Liver (tissue), 9 donors: Measurements from ENCODE around the gene ZNF473. TPM values are rescaled to one million over a fixed set of nuclear protein-coding genes. Genes with fewer than 3 reads are reported as not detected.

Source experiments
- DNase-seq: peaks from one replicate; pipeline ENCODE4 v3.0.0-alpha.2; 2017; ENCODE audit warnings: low spot score
- H3K27ac ChIP-seq, 2 donors: one replicate each; pipeline ENCODE4 v1.7.0; 2013; ENCODE audit warnings: inconsistent platforms in 2 of 2, low read length in 2 of 2, control low read depth in 1 of 2, low read depth in 1 of 2, mild to moderate bottlenecking in 1 of 2
- H3K27me3 ChIP-seq, 4 donors: one replicate each; pipeline versions ENCODE4 v1.6.1 to v1.7.0; 2013; ENCODE audit warnings: low read length in 3 of 4, inconsistent platforms in 1 of 4, mild to moderate bottlenecking in 1 of 4, moderate library complexity in 1 of 4; ENCODE audit not compliant: control insufficient read depth in 4 of 4, insufficient read depth in 4 of 4
- H3K36me3 ChIP-seq, 4 donors: one replicate each; pipeline versions ENCODE4 v1.6.1 to v1.7.0; 2013; ENCODE audit warnings: low read length in 3 of 4, mild to moderate bottlenecking in 3 of 4, low read depth in 1 of 4, moderate library complexity in 1 of 4; ENCODE audit not compliant: control insufficient read depth in 4 of 4, insufficient read depth in 3 of 4
- H3K4me1 ChIP-seq, 4 donors: one replicate each; pipeline versions ENCODE4 v1.6.1 to v1.7.0; 2013; ENCODE audit warnings: low read length in 3 of 4, mild to moderate bottlenecking in 3 of 4, moderate library complexity in 1 of 4; ENCODE audit not compliant: control insufficient read depth in 4 of 4, insufficient read depth in 4 of 4
- H3K4me3 ChIP-seq, 3 donors: one replicate each; pipeline versions ENCODE4 v1.6.1 to v1.7.0; 2013; ENCODE audit warnings: low read length in 3 of 3, control low read depth in 1 of 3, low read depth in 1 of 3, mild to moderate bottlenecking in 1 of 3
- H3K9ac ChIP-seq, 2 donors: one replicate each; pipeline ENCODE4 v1.7.0; 2013; ENCODE audit warnings: low read length in 2 of 2, mild to moderate bottlenecking in 2 of 2, moderate library complexity in 2 of 2, control low read depth in 1 of 2, low read depth in 1 of 2
- H3K9me3 ChIP-seq, 4 donors: one replicate each; pipeline versions ENCODE4 v1.6.1 to v1.7.0; 2013; ENCODE audit warnings: low read length in 3 of 4; ENCODE audit not compliant: control insufficient read depth in 4 of 4
- ATF3 ChIP-seq: IDR thresholded peaks from 2 replicates; pipeline ENCODE4 v1.6.1; 2016; ENCODE audit warnings: antibody characterized with exemption
- CTCF ChIP-seq: fragments of 150-350 bp; IDR thresholded peaks from 2 replicates; pipeline ENCODE4 v1.5.1; 2017; ENCODE audit warnings: improper control_type of control experiment, low read depth, low read length; ENCODE audit not compliant: missing input control
- EGR1 ChIP-seq, 2 donors: IDR thresholded peaks; 2 replicates each; pipeline ENCODE4 v1.6.1; 2016 to 2018; ENCODE audit warnings: antibody characterized with exemption in 2 of 2, low read depth in 2 of 2
- FOXA1 ChIP-seq: IDR thresholded peaks from 2 replicates; pipeline ENCODE4 v1.6.1; 2016; ENCODE audit warnings: antibody characterized with exemption
- FOXA2 ChIP-seq: IDR thresholded peaks from 2 replicates; pipeline ENCODE4 v1.6.1; 2016; ENCODE audit warnings: antibody characterized with exemption
- GABPA ChIP-seq, 2 donors: IDR thresholded peaks in 1 of 2; conservative IDR thresholded peaks in 1 of 2; 2 replicates each; pipeline ENCODE4 v1.6.1; 2016; ENCODE audit warnings: antibody characterized with exemption in 2 of 2, mild to moderate bottlenecking in 1 of 2, moderate library complexity in 1 of 2
- HNF4A ChIP-seq, 2 donors: conservative IDR thresholded peaks; 2 replicates each; pipeline ENCODE4 v1.6.1; 2016; ENCODE audit warnings: antibody characterized with exemption in 2 of 2, mild to moderate bottlenecking in 2 of 2
- HNF4G ChIP-seq: IDR thresholded peaks from 2 replicates; pipeline ENCODE4 v1.6.1; 2016; ENCODE audit warnings: antibody characterized with exemption
- JUND ChIP-seq, 2 donors: IDR thresholded peaks; 2 replicates each; pipeline ENCODE4 v1.6.1; 2016; ENCODE audit warnings: antibody characterized with exemption in 2 of 2
- MAX ChIP-seq: IDR thresholded peaks from 2 replicates; pipeline ENCODE4 v1.6.1; 2016; ENCODE audit warnings: antibody characterized with exemption
- NR2F2 ChIP-seq: IDR thresholded peaks from 2 replicates; pipeline ENCODE4 v1.6.1; 2016; ENCODE audit warnings: antibody characterized with exemption
- RAD21 ChIP-seq, 2 donors: IDR thresholded peaks; 2 replicates each; pipeline ENCODE4 v1.6.1; 2016; ENCODE audit warnings: antibody characterized with exemption in 2 of 2, mild to moderate bottlenecking in 2 of 2
- REST ChIP-seq: IDR thresholded peaks from 2 replicates; pipeline ENCODE4 v1.6.1; 2016; ENCODE audit warnings: antibody characterized with exemption, mild to moderate bottlenecking
- RXRA ChIP-seq, 2 donors: IDR thresholded peaks; 2 replicates each; pipeline ENCODE4 v1.6.1; 2017 to 2018; ENCODE audit warnings: antibody characterized with exemption in 2 of 2, mild to moderate bottlenecking in 1 of 2
- SP1 ChIP-seq: IDR thresholded peaks from 2 replicates; pipeline ENCODE4 v1.6.1; 2018; ENCODE audit warnings: antibody characterized with exemption, mild to moderate bottlenecking
- TAF1 ChIP-seq: conservative IDR thresholded peaks from 2 replicates; pipeline ENCODE4 v1.6.1; 2016; ENCODE audit warnings: antibody characterized with exemption, mild to moderate bottlenecking
- YY1 ChIP-seq: IDR thresholded peaks from 2 replicates; pipeline ENCODE4 v1.6.1; 2016; ENCODE audit warnings: antibody characterized with exemption, mild to moderate bottlenecking
- ZBTB33 ChIP-seq: IDR thresholded peaks from 2 replicates; pipeline ENCODE4 v1.6.1; 2016; ENCODE audit warnings: antibody characterized with exemption
- WGBS: extraction: QIAGEN DNeasy Blood & Tissue Kit; methylation state at CpG from one replicate; pipeline ENCODE4 v1.1.7; 2013; 5-methylcytosine and 5-hydroxymethylcytosine counted together
- polyA plus RNA-seq, 2 donors: library from polyadenylated mRNA; stranded (reverse) in 1 of 2; unstranded in 1 of 2; fragments of 200-250 nt in 1 of 2; fragments of >200 nt in 1 of 2; fragmentation: Nextera tagmentation in 1 of 2; extraction: Ambion mirVana in 1 of 2; gene quantifications; one replicate each; pipeline versions ENCODE4 v1.2.1 to v1.2.3, GENCODE V29; 2013 to 2015
- total RNA-seq, 2 donors: library from RNA; depleted of rRNA; stranded (reverse); fragments of >200 nt; gene quantifications; one replicate each; pipeline ENCODE4 v1.2.3, GENCODE V29; 2014
- donor health status: healthy.
- donor health status: healthy.
- donor health status: healthy.
- donor health status: healthy.
- donor health status: healthy.

Gene ZNF473
- total and polyA plus RNA-seq, 4 donors = 0.92 to 4.0 (median 2.8) TPM

GRCh38 chr19:50051964-50052363 is 26.2 kb downstream of the ZNF473 start:
- 80% methylated on average over 8 of the region's 8 CpGs for WGBS
- TF ChIP-seq GABPA (IDR thresholded peaks at IDR 0.05 in 1 of 2, conservative IDR thresholded peaks at IDR 0.05 in 1 of 2) = no peak
- no peak for TF ChIP-seq CTCF
- TF ChIP-seq SP1 = no peak
- TF ChIP-seq TAF1 = no peak
- TF ChIP-seq HNF4G = no peak
- TF ChIP-seq FOXA1 = no peak
- no peak for TF ChIP-seq NR2F2
- no peak for TF ChIP-seq RAD21 (IDR thresholded peaks at IDR 0.05)
- no peak for TF ChIP-seq REST
- no peak for TF ChIP-seq RXRA (IDR thresholded peaks at IDR 0.05)
- TF ChIP-seq FOXA2 = no peak
- Histone ChIP-seq H3K9me3 (peaks cover 8 to 32% (median 24%) of the 10 kb centered on the region in 4 donors), H3K4me3 (no peak overlapping the region), H3K27me3 (no peaks in the 10 kb centered on the region), H3K36me3 (peaks cover 0 to 6% (median 4%) of the 10 kb centered on the region in 4 donors), H3K9ac (no peak overlapping the region), H3K4me1 (no peaks in the 10 kb centered on the region), H3K27ac (no peak overlapping the region)
- DNase-seq = no peak

- no peaks in the 10 kb centered on the region for H3K4me1 ChIP-seq
- H3K4me3 ChIP-seq = no peak overlapping the region
- no peak for DNase-seq
- H3K9me3 ChIP-seq = peaks cover 10 to 22% (median 16%) of the 10 kb centered on the region in 4 donors
- no peaks in the 10 kb centered on the region for H3K27me3 ChIP-seq
- H3K9ac ChIP-seq = no peak overlapping the region
- TF ChIP-seq FOXA2 (no peak), RXRA (IDR thresholded peaks at IDR 0.05) (no peak), HNF4G (no peak), TAF1 (no peak), CTCF (no peak), MAX (no peak), REST (no peak), NR2F2 (no peak), SP1 (no peak), YY1 (no peak), JUND (IDR thresholded peaks at IDR 0.05) (no peak), ATF3 (no peak), RAD21 (IDR thresholded peaks at IDR 0.05) (no peak), HNF4A (conservative IDR thresholded peaks at IDR 0.05) (no peak), ZBTB33 (no peak), EGR1 (IDR thresholded peaks at IDR 0.05; ENCODE audit: low read depth in 2 of 2) (no peak)
- H3K27ac ChIP-seq = no peak overlapping the region
- H3K36me3 ChIP-seq = peaks cover 0 to 3% (median under 1%) of the 10 kb centered on the region in 4 donors
- WGBS = 74% methylated on average over 4 of the region's 4 CpGs
These were observed 27.3 kb downstream of the ZNF473 start for GRCh38 chr19:50053119-50053518.
